HG02798 (cell line): ENCODE measurements around the gene RPS6KB2.
"Not testable (repeated sequence)": the region's sequence is repeated elsewhere in the genome, so short reads cannot be mapped to it uniquely, and the experiment has no call there.

Experiments used
- ATAC-seq: cut with Tn5 transposase; IDR thresholded peaks from one replicate; pipeline ENCODE4 v1.9.1; 2021; ENCODE audit warnings: mild to moderate bottlenecking; ENCODE audit not compliant: unreplicated experiment, poor library complexity

The RPS6KB2 gene

DNA sequence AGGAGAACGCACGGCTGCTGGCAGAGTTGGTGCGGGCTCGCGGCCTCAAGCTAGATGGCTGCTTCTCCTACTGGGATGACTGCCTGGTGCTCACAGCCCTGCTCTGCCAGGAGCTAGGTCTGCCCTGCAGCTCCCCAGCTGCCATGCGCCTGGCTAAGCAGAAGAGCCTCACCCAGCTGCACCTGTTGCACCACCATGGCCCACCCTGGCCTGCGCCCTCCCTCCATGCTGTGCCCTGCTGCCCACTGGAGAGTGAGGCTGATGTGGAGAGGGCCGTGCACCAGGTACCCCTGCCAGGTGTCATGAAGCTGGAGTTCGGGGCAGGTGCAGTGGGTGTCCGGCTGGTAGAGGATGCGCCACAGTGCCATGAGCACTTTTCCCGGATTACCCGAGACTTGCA, 4.8 kb upstream of the RPS6KB2 start:
- ATAC-seq: no peak

DNA sequence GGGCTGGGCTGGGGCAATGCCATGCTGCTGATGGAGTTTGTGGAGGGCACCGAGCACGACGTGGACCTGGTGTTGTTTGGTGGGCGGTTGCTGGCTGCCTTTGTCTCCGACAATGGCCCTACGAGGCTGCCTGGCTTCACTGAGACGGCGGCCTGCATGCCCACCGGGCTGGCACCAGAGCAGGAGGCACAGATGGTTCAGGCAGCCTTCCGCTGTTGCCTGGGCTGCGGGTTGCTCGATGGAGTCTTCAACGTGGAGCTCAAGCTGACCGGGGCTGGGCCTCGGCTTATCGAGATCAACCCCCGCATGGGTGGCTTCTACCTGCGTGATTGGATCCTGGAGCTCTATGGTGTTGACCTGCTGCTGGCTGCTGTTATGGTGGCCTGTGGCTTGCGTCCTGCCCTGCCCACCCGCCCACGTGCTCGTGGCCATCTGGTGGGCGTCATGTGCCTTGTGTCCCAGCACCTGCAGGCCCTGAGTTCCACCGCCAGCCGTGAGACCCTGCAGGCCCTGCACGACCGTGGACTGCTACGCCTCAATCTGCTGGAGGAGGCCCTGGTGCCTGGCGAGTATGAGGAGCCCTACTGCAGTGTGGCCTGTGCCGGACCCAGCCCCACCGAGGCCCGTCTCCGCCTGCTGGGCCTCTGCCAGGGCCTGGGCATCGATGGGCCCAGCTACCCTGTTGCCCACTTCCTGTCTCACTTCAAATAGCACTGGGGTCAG, 4.2 kb upstream of the RPS6KB2 start:
- ATAC-seq: no peak

DNA sequence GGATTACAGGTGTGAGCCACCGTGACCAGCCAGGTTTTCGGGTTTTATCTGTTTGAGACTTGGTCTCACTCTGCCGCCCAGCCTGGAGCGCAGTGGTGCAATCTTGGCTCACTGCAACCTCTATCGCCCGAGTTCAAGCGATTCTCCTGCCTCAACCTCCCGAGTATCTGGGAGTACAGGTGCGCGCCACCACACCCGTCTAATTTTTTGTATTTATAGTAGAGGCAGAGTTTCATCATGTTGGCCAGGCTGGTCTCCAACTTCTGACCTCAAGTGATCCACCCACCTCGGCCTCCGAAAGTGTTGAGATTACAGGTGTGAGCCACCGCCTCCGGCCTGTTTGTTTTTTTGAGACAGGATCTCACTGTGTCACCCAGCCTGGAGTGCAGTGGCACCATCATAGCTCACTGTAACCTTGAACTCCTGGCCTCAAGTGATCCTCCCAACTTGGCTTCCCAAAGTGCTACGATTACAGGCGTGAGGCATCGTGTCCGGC, 882 bp upstream of the RPS6KB2 start:
- ATAC-seq: not testable (repeated sequence)

DNA sequence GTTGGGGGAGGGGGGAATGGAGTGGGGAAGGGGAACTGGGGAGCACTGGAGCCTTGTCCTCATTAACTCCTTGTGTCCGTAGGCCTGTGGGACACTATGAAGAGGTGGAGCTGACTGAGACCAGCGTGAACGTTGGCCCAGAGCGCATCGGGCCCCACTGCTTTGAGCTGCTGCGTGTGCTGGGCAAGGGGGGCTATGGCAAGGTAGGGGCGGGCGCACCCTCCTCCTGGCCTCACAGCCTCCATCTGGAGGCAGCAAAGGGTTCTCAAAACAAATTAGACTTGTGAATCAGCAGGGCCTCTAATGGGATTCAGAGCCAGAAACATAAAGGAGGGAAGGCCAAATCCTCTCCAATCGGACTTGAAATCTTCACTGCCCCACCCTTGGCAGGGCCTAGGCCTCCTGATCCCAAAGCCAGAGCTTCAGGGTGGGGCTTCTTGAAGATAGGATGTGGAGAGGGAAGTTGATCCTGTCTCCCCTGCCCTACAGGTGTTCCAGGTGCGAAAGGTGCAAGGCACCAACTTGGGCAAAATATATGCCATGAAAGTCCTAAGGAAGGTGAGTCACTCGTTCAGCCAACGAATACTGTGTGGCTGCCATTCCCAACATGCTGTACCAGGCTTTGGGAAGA, 859 bp downstream of the RPS6KB2 start:
- ATAC-seq: no peak

DNA sequence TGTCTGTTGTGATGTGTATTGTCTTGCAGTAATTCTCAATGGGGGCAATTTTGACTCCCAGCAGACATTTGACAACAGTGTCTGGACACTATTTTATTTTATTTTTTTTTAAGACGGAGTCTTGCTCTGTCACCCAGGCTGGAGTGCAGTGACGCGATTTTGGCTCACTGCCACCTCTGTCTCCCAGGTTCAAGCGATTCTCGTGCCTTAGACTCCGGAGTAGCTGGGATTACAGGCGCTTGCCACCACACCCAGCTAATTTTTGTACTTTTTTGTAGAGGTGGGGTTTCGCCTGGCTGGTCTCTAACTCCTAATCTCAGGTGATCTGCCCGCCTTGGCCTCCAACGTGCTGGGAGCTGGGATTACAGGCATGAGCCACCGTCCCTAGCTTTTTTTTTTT, 1.4 kb downstream of the RPS6KB2 start:
- no peak for ATAC-seq

DNA sequence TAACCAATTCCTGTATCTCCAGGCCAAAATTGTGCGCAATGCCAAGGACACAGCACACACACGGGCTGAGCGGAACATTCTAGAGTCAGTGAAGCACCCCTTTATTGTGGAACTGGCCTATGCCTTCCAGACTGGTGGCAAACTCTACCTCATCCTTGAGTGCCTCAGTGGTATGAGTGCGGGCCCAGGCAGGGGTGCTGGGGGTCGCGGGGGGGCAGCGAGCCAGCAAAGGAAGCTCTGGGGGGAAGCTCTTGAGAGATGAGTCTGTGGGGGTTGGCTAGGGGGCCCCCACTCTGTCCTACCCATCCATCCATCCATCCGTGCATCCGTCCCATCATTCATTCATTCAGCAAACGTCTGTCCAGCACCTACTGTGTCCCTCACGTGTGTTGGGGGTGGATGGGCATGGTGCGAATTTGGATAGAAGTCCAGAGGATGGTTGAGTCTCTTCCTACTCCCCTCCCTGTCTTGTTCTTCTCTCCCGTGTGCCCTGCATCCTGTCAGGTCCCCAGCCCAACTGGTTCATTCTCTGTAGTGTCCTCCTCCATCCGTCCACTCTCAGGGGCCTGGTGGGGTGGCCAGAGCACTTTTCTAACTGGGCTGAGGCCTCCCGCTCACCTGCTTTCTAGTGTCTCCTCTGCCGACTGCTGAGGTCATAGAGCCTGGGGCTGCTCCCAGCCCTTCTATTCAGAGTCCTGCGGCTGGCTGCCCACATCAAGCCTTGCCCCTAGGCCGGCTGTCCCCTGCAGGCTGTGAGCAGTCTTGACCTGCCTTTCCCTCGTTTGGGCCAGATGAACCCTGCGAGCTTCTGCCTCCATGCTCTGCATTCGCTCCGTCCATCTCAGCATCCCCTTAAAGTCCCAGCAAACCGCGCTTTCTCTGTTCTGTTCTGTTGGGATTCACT, 3.3 kb downstream of the RPS6KB2 start:
- no peak for ATAC-seq

DNA sequence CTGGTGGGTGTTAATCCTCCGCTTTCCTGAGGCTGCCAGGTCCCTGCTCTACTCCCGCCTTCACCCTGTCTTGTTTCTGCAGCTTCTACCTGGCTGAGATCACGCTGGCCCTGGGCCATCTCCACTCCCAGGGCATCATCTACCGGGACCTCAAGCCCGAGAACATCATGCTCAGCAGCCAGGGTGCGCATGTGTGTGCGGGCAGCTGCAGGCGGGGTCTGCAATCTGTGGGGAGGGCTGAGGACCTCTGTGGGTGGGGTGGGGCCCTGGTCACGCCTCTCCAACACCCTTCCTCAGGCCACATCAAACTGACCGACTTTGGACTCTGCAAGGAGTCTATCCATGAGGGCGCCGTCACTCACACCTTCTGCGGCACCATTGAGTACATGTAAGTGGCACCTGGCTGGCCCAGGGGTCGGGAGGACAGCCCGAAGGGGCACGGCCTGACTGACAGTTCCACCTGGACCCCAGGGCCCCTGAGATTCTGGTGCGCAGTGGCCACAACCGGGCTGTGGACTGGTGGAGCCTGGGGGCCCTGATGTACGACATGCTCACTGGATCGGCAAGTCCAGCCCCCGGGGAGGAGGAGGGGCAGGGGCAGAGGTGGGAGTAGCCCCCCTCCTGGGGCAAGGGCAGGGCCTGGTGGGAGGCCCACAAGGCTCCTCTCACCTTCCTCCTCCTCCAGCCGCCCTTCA, 4.5 kb downstream of the RPS6KB2 start:
- no peak for ATAC-seq

DNA sequence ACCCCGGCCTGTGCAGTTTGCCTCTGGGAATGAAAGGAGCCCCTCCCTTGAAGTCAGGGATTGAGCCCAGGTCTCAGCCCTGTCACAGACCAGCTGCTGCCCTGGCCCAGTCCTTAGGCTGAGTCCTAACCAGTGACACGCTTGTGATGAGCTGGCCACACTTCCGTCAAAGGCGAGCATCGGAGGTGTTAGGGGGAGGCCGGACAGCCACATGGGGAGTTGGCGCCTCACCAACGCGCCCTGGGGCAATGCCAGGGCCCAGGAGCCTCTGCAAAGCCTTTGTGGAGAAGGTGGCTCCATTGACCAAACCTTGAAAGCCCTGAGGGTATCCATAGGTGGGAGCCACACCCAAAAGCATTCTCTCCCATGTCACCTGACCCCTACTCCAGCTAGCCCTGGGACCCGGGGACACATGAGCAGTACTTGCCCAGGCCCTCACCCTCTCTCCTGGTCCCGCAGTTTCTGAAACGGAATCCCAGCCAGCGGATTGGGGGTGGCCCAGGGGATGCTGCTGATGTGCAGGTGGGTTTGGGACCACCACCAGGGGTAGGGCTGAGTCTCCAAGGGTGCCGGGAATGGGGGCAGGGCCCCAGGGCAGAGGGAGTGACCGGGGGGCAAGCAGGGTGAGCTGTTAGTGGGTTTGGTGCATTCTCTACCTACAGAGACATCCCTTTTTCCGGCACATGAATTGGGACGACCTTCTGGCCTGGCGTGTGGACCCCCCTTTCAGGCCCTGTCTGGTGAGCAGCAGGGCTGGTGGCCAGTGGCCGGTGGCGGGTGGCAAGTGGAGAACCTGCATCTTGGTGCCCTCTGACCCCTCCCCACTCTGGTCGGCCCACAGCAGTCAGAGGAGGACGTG, 5.5 kb downstream of the RPS6KB2 start:
- ATAC-seq: no peak

DNA sequence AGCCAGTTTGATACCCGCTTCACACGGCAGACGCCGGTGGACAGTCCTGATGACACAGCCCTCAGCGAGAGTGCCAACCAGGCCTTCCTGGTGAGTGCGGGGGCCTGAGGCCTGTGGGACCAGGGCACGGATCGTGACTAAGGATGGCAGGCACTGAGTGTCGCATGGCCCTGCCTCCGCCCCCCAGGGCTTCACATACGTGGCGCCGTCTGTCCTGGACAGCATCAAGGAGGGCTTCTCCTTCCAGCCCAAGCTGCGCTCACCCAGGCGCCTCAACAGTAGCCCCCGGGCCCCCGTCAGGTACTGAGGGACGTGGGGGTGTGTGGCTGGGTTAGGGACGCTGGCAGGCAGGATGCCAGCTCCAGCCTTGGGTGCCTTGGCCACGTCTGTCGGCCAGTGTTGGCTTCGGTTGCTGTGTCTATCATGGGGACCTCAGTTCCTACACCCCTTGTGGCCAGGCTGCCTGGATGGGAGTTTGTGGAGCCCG, 6.1 kb downstream of the RPS6KB2 start:
- ATAC-seq: no peak

DNA sequence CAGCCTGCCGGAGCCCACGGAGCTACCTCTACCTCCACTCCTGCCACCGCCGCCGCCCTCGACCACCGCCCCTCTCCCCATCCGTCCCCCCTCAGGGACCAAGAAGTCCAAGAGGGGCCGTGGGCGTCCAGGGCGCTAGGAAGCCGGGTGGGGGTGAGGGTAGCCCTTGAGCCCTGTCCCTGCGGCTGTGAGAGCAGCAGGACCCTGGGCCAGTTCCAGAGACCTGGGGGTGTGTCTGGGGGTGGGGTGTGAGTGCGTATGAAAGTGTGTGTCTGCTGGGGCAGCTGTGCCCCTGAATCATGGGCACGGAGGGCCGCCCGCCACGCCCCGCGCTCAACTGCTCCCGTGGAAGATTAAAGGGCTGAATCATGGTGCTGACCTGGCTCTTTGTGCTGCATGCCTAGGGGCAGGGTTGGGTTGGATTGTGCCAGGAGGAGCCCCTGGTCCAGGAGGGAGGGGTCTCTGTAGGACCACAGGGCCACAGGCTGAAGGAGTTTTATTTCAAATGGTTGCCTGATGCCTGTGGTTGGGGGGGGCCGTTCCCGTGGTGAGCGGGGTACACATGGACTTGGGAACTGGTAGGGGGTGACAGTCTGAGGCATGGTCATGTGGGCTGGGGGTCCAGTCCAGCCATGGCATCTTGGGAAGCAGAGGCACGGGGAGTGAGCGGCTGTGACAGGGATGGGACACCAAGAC, 6.9 kb downstream of the RPS6KB2 start:
- no peak for ATAC-seq

DNA sequence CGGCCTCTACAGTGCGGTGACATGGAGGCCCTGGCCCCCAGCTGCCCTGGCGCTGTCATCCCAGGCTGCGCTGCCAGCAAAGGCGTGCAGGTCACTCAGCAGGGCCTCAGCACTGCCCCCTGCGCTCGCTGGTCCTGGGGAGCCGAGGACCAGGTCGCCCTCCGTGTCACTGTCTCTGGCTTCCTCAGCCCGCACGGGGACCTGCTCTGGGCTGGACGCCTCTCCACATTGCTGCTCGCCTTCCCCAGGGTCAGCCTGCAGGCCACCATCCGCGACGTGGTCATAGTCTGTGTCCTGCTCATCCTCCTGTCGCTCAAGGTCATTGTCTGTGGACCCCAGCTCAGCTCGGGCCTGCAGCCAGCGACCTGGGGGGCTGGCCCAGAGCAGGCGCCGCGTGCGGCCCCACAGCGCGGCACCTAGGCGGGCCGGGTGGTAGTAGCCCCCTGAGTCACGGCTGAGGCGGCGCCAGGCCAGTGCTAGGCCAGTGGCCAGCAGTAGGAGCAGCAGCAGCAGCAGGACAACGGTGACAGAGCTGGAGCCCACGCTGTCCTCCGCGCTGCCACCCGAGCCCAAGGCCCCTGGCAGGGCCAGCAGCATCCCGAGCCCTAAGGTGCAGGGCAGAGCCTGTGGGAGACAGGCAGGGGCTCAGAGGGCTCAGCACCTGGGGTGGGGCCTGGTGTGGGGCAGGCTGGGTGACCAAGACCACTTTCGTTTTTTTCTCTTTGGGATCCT, 7.6 kb downstream of the RPS6KB2 start:
- ATAC-seq: no peak

DNA sequence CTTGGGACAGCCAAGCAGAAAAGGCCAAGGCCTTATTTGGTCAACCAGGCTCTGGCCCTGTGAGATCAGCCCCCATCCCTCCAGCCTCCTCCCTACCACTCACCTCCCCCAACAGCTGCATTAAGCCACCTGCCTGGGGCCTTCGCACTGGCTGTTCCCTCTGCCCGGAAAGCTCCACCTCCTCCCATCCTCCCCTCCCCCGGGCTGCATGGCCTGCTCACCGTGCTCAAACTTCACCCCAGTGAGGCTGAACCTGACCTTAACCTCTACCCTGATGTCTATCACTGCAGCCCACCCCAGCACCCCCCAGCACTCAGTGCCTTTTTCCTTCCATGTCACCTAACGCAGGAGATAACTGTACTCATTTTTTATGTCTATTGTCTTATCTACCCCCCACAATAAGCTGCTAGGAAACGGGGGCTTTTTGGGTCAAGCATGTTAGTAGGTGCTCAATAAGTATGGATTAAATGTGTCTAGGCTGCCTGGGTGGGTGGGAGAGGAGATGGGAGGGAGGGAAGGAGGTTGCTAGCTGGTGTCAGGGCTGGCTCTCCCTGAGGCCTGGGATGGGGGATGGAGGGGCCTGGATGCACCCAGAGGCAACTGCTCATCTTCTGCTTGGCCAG, 8.3 kb downstream of the RPS6KB2 start:
- ATAC-seq: no peak

DNA sequence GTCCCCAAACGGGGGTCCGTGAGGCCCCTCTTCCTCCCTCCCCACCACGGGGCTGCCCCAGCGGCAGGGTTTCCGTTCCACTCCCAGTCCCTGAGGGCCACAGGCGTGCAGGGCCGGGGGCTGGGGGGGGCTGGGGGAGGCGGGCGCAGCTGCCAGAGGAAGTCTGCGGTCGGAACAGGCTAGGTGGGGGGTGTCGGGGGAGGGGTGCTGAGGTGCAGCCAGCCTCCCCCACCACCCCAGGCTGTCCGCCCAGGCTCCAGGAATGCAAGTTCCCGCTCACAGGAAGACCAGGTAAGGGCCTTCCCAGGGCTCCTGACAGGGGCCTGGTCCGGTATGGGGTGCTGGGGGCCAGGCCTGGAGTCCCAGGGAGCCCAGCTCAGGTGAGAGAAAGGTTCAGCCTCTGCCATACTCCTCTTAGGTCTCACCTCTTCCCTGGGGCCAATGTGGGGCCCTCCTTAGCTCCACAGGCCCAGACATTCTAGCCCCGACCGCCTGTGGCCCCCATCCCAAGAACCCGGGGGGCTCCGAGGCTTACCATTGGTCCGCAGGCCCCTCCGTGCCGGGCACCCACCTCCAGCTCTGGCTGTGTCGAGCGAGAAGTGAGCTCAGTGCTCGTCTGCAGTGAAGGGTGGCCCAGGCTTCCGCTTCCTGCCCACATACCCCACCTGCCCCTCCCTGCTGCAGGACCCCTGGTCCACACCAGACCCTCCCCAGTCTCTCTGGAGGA, 9.0 kb downstream of the RPS6KB2 start, which contains the start of gene PTPRCAP:
PTPRCAP (minus strand) TSS at position 601 of the 727 bp plus-strand sequence; CDS start at position 538, 63 bp downstream.
- peak; percentile 15 for ATAC-seq

DNA sequence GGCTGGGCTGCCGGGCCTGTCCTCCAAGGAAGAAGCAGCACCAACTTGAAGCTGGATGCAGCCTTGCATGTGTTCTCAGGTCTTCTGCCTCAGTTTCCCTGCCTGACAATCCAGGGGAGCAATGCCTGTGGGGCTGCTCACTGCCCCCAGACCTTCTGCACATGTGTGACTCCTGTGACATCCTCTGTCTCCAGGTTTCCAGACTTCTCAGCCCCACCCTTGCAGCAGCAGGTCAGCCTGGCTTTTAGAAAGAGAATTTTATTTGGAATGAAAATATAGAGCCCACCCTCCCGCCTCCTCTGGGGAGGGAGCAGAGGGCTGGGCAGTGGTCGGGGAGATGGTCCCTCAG, 9.5 kb downstream of the RPS6KB2 start:
- ATAC-seq: no peak

DNA sequence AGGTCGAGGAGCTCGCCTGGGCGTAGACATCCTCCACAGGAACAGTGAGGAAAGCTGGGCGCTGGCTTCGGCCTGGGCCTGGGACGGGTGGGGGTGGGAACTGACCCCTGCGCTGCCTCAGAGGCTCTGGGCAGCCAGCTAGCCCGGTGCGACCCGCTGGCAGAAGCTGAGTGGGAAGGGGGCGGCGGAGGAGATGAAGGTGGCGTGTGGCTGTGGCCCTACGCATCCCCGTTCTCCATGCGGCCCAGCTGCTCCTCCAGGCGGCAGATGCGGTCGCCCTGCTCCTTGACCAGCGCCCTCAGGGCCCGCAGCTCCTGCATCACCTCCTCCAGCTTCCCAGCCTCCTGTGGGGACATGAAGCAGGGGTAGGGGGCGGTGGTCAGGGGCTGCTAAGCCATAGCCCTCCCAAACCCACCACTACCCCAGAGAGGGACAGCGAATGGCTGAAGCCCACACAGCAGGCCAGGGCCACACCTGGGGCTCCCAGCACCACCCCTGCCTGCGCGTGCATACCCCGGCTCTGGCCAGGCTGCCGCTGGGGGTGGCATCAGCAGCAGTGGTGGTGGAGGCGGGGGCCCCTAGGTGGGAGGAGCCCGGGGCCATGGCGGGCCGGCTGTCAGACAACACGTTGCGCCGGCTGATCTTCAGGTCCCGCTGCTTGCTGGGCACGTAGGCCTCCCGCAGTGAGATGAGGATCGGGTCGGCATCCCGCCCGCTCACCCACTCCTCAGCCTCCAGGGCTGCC, 10.0 kb downstream of the RPS6KB2 start:
- peak; percentile 32 for ATAC-seq
